Progenitor cell of endocrine pancreas (in vitro differentiated cells): ENCODE results near the gene ACTL7A. TPM values are rescaled to one million over a fixed set of nuclear protein-coding genes. Genes with fewer than 3 reads are reported as not detected.

Experiments
- DNase-seq: peaks from one replicate; pipeline ENCODE4 v3.0.0; 2021; ENCODE audit warnings: low spot score; ENCODE audit not compliant: unreplicated experiment
- H3K27ac Mint-ChIP-seq: 2 replicates; pipeline ENCODE4 v1.8.0; 2021; ENCODE audit warnings: mild to moderate bottlenecking, moderate library complexity, mixed read lengths
- H3K27me3 Mint-ChIP-seq: 2 replicates; pipeline ENCODE4 v1.8.0; 2021; ENCODE audit warnings: mixed read lengths
- H3K36me3 Mint-ChIP-seq: 2 replicates; pipeline ENCODE4 v1.8.0; 2022; ENCODE audit warnings: mixed read lengths; ENCODE audit not compliant: insufficient read depth
- H3K4me1 Mint-ChIP-seq: 2 replicates; pipeline ENCODE4 v1.8.0; 2021; ENCODE audit warnings: low read depth, mixed read lengths
- H3K4me3 Mint-ChIP-seq: 2 replicates; pipeline ENCODE4 v1.8.0; 2021; ENCODE audit warnings: low read depth, mild to moderate bottlenecking, moderate library complexity, mixed read lengths
- H3K9me3 Mint-ChIP-seq: 2 replicates; pipeline ENCODE4 v1.8.0; 2021; ENCODE audit warnings: low read depth, mixed read lengths
- CTCF ChIP-seq: fragments of 200-600 bp; sonication (generic); IDR thresholded peaks from one replicate; pipeline ENCODE4 v1.5.0; 2021; ENCODE audit warnings: antibody characterized with exemption, mild to moderate bottlenecking; ENCODE audit not compliant: unreplicated experiment
- total RNA-seq: library from RNA; stranded (reverse); gene quantifications from 2 replicates; pipeline ENCODE4 v1.2.1, GENCODE V29; 2021

The ACTL7A gene
- total RNA-seq, 1 donor from 2014 or later: not detected

- no peak overlapping the region for H3K27ac Mint-ChIP-seq
Measured at GRCh38 chr9:108855529-108855886, 6.6 kb upstream of the ACTL7A start.

DNA sequence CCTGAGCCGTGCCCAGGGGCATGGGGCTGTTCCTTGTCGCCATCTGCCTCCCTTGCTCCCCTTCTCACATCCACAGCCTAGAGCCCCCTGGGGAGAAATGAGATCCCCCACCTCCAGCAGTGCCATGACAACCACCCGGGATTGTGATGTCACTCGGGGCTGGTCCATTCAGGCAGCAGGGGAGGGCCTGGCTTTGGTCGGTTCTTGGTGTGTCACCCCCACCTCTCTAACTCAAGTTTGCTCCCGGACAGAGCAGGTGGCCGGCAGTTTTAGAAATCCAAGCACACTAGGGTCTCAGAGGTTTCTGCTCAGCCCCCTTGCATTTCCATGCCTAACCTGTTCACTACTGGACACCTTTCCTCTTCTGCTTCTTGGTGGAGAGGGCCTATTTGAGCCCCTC, 6.2 kb upstream of the ACTL7A start, which contains the start of gene ACTL7B:
TSS of gene ACTL7B (minus strand) at position 99 of the 400 bp plus-strand sequence. CDS start at position 43, 56 bp downstream.
- no peaks in the 10 kb centered on the region for H3K4me1 Mint-ChIP-seq

More at GRCh38 chr9:108855529-108855886, 6.6 kb upstream of the ACTL7A start:
- H3K9me3 Mint-ChIP-seq: no peaks in the 10 kb centered on the region
- DNase-seq: no peak
- H3K27me3 Mint-ChIP-seq: peaks cover 4% of the 10 kb centered on the region
- TF ChIP-seq CTCF: no peak
- H3K4me3 Mint-ChIP-seq: no peak overlapping the region
- no peaks in the 10 kb centered on the region for H3K4me1 Mint-ChIP-seq
- no peaks in the 10 kb centered on the region for H3K36me3 Mint-ChIP-seq

DNA sequence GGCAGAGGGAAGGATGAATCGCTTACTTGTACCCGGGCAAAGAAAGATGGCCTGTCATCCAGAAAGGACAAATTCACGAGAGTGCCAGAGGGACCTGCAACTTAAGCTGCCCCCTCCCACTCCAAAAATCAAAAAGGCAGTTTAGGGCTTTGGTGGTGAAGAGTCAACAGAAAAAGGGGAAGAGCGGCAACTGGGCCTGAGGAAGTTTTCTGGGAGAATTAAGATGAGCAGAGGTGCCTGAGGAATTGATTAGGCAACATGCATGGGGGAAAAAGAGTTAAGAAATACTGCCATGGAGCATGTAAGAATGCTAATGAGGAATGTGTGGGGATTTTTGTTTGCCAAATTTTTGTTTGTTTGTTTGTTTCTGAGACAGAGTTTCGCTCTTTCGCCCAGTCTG, 4.5 kb upstream of the ACTL7A start:
- Mint-ChIP-seq H3K4me1 (no peaks in the 10 kb centered on the region), H3K4me3 (no peak overlapping the region), H3K36me3 (no peaks in the 10 kb centered on the region), H3K9me3 (no peaks in the 10 kb centered on the region), H3K27me3 (peaks cover 4% of the 10 kb centered on the region), H3K27ac (no peak overlapping the region)
- no peak for DNase-seq
- TF ChIP-seq CTCF: no peak

More for the DNA sequence above, 6.2 kb upstream of the ACTL7A start, which contains the start of gene ACTL7B:
- no peak within 1 kb of the TSS for H3K4me3 Mint-ChIP-seq
- DNase-seq: no peak
- TF ChIP-seq CTCF: no peak
- no peaks in the 10 kb centered on the region for H3K9me3 Mint-ChIP-seq
- H3K27me3 Mint-ChIP-seq: peaks cover 4% of the 10 kb centered on the region
- no peaks in the 10 kb centered on the region for H3K36me3 Mint-ChIP-seq
- H3K27ac Mint-ChIP-seq: no peak within 1 kb of the TSS

GRCh38 chr9:108859459-108860114, 2.5 kb upstream of the ACTL7A start:
- no peaks in the 10 kb centered on the region for H3K9me3 Mint-ChIP-seq
- no peak overlapping the region for H3K4me3 Mint-ChIP-seq
- no peaks in the 10 kb centered on the region for H3K36me3 Mint-ChIP-seq
- no peak for DNase-seq
- no peak for TF ChIP-seq CTCF
- no peaks in the 10 kb centered on the region for H3K4me1 Mint-ChIP-seq
- H3K27ac Mint-ChIP-seq: no peak overlapping the region
- H3K27me3 Mint-ChIP-seq: peaks cover 4% of the 10 kb centered on the region

DNA sequence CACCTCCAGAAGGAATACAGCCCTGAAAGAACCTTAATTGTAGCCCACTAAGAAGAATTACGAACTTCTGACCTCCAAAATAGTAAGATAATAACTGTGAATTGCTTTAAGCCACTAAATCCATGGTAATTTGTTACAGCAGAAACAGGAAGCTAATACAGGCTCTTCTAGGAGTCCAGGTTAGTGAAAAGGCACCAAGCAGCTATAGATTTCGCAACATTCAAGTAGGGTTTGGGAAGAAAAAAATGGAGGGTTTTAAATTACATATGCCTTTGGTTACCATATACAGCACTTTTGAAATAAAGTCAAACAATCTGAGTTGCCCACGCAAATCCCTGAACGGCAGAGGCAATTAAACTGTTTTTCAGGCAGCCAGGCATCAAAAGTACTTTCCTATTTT, 1.7 kb upstream of the ACTL7A start:
- H3K27ac Mint-ChIP-seq: no peak overlapping the region
- DNase-seq: no peak
- H3K4me1 Mint-ChIP-seq: no peaks in the 10 kb centered on the region
- H3K9me3 Mint-ChIP-seq: no peaks in the 10 kb centered on the region
- H3K36me3 Mint-ChIP-seq: no peaks in the 10 kb centered on the region
- no peak for TF ChIP-seq CTCF
- H3K4me3 Mint-ChIP-seq: no peak overlapping the region
- H3K27me3 Mint-ChIP-seq: peaks cover 4% of the 10 kb centered on the region
